Testis (tissue), 3 donors: ENCODE data around the gene KLHL29. TPM values are rescaled to one million over a fixed set of nuclear protein-coding genes. Genes with fewer than 3 reads are reported as not detected.

Experiments used
- DNase-seq: peaks from one replicate; pipeline ENCODE4 v3.0.0-alpha.2; 2019
- H3K27ac ChIP-seq, 2 donors: fragments of 200-600 bp; sonication (generic); one replicate each; pipeline ENCODE4 v1.5.1; 2019
- H3K27me3 ChIP-seq: fragments of 200-600 bp; sonication (generic); one replicate; pipeline ENCODE4 v1.5.1; 2019
- H3K36me3 ChIP-seq: fragments of 200-600 bp; sonication (generic); one replicate; pipeline ENCODE4 v1.5.1; 2017; ENCODE audit warnings: low read depth; ENCODE audit errors: missing control alignments
- H3K4me1 ChIP-seq: fragments of 200-600 bp; sonication (generic); one replicate; pipeline ENCODE4 v1.5.1; 2019
- H3K4me3 ChIP-seq, 2 donors: fragments of 200-600 bp; sonication (generic); one replicate each; pipeline ENCODE4 v1.5.1; 2017 to 2019
- H3K9me3 ChIP-seq: fragments of 200-600 bp; sonication (generic); one replicate; pipeline ENCODE4 v1.5.1; 2017
- CTCF ChIP-seq, 3 experiments: fragments of 450-650 bp in 2 of 3; fragments of 200-600 bp in 1 of 3; sonication (generic) in 1 of 3; IDR thresholded peaks; one replicate each; pipeline ENCODE4 v1.5.1; 2016 to 2019; ENCODE audit warnings: antibody characterized with exemption in 3 of 3, mild to moderate bottlenecking in 2 of 3, moderate library complexity in 1 of 3
- POLR2A ChIP-seq: fragments of 450-650 bp; IDR thresholded peaks from one replicate; pipeline ENCODE4 v1.6.1; 2017; ENCODE audit warnings: antibody characterized with exemption, mild to moderate bottlenecking, moderate library complexity
- WGBS, 2 donors: methylation state at CpG; one replicate each; pipeline ENCODE4 v1.1.5; 2018; 5-methylcytosine and 5-hydroxymethylcytosine counted together
- intact Hi-C: fragments of 100-400 bp; cut with DNase I; formaldehyde crosslinking; loops from one replicate; pipeline ENCODE4 v1.15.1; 2023; ENCODE audit warnings: low total_unique reads
- polyA plus RNA-seq: library from polyadenylated mRNA; stranded (reverse); fragments of 350-450 nt; fragmentation: Illumina TruSeq; extraction: RNeasy Lipid Tissue Mini Kit (QIAGEN cat#74804); gene quantifications from one replicate; pipeline ENCODE4 v1.2.3, GENCODE V29; 2014; ENCODE audit warnings: low read depth, low replicate concordance; ENCODE audit not compliant: insufficient read depth
- total RNA-seq, 2 donors: library from RNA; depleted of rRNA; stranded (reverse); fragments of >200 nt; gene quantifications; one replicate each; pipeline ENCODE4 v1.2.3, GENCODE V29; 2016

The KLHL29 gene
- total and polyA plus RNA-seq, 3 donors from 2014 or later, result 3.3 to 10.9 (median 7.9) TPM

- WGBS, 2 donors, result 86 to 88% methylated on average over 6 of the region's 6 CpGs
- no peaks in the 10 kb centered on the region for H3K9me3 ChIP-seq
- DNase-seq, result no peak
- H3K27ac ChIP-seq, result no peak overlapping the region
- no peak for TF ChIP-seq POLR2A
- TF ChIP-seq CTCF (IDR thresholded peaks at IDR 0.05), result no peak
- no peaks in the 10 kb centered on the region for H3K4me1 ChIP-seq
- no peak overlapping the region for H3K4me3 ChIP-seq
- no peaks in the 10 kb centered on the region for H3K36me3 ChIP-seq
- intact Hi-C loops, result no loop called here
- H3K27me3 ChIP-seq, result no peaks in the 10 kb centered on the region
Observed at GRCh38 chr2:23410596-23410995, 25.6 kb downstream of the KLHL29 start.

GRCh38 chr2:23411752-23412431, 26.9 kb downstream of the KLHL29 start:
- H3K27ac ChIP-seq, result no peak overlapping the region
- H3K27me3 ChIP-seq, result no peaks in the 10 kb centered on the region
- 88 to 92% methylated on average over 9 of the region's 9 CpGs for WGBS, 2 donors
- intact Hi-C loops, result no loop called here
- TF ChIP-seq POLR2A, result no peak
- no peak for TF ChIP-seq CTCF (IDR thresholded peaks at IDR 0.05)
- no peaks in the 10 kb centered on the region for H3K36me3 ChIP-seq
- no peak for DNase-seq
- H3K4me1 ChIP-seq, result no peaks in the 10 kb centered on the region
- no peak overlapping the region for H3K4me3 ChIP-seq
- no peaks in the 10 kb centered on the region for H3K9me3 ChIP-seq

- Histone ChIP-seq H3K4me1 (no peaks in the 10 kb centered on the region), H3K9me3 (no peaks in the 10 kb centered on the region), H3K4me3 (no peak overlapping the region), H3K27me3 (no peaks in the 10 kb centered on the region), H3K36me3 (no peaks in the 10 kb centered on the region), H3K27ac (no peak overlapping the region)
- intact Hi-C loops, result no loop called here
- WGBS, 2 donors, result 71 to 93% methylated on average over 8 to 11 of the region's 11 CpGs
- TF ChIP-seq CTCF (IDR thresholded peaks at IDR 0.05), result no peak
- TF ChIP-seq POLR2A, result no peak
- no peak for DNase-seq
Observed at GRCh38 chr2:23412556-23413155, 27.7 kb downstream of the KLHL29 start.

GRCh38 chr2:23413641-23414040, 28.7 kb downstream of the KLHL29 start:
- Histone ChIP-seq H3K9me3 (no peaks in the 10 kb centered on the region), H3K27me3 (no peaks in the 10 kb centered on the region), H3K27ac (no peak overlapping the region), H3K36me3 (no peaks in the 10 kb centered on the region), H3K4me3 (no peak overlapping the region), H3K4me1 (no peaks in the 10 kb centered on the region)
- intact Hi-C loops, result no loop called here
- no peak for TF ChIP-seq CTCF (IDR thresholded peaks at IDR 0.05)
- no peak for TF ChIP-seq POLR2A
- 92 to 95% methylated on average over 8 of the region's 8 CpGs for WGBS, 2 donors
- DNase-seq, result no peak

GRCh38 chr2:23414106-23414505, 29.1 kb downstream of the KLHL29 start:
- H3K9me3 ChIP-seq, result no peaks in the 10 kb centered on the region
- H3K27ac ChIP-seq, result no peak overlapping the region
- 90 to 92% methylated on average over 8 of the region's 8 CpGs for WGBS, 2 donors
- no peaks in the 10 kb centered on the region for H3K27me3 ChIP-seq
- intact Hi-C loops, result no loop called here
- TF ChIP-seq POLR2A, result no peak
- no peak for TF ChIP-seq CTCF (IDR thresholded peaks at IDR 0.05)
- no peaks in the 10 kb centered on the region for H3K36me3 ChIP-seq
- H3K4me3 ChIP-seq, result no peak overlapping the region
- DNase-seq, result no peak
- no peaks in the 10 kb centered on the region for H3K4me1 ChIP-seq
